ENCODE measurements around the gene RIN1. TPM values are rescaled to one million over a fixed set of nuclear protein-coding genes. Genes with fewer than 3 reads are reported as not detected.

RIN1 gene
- total and polyA plus RNA-seq, 5 experiments from 2014 or later, result 2.7 to 8.0 (median 6.5) TPM

DNA sequence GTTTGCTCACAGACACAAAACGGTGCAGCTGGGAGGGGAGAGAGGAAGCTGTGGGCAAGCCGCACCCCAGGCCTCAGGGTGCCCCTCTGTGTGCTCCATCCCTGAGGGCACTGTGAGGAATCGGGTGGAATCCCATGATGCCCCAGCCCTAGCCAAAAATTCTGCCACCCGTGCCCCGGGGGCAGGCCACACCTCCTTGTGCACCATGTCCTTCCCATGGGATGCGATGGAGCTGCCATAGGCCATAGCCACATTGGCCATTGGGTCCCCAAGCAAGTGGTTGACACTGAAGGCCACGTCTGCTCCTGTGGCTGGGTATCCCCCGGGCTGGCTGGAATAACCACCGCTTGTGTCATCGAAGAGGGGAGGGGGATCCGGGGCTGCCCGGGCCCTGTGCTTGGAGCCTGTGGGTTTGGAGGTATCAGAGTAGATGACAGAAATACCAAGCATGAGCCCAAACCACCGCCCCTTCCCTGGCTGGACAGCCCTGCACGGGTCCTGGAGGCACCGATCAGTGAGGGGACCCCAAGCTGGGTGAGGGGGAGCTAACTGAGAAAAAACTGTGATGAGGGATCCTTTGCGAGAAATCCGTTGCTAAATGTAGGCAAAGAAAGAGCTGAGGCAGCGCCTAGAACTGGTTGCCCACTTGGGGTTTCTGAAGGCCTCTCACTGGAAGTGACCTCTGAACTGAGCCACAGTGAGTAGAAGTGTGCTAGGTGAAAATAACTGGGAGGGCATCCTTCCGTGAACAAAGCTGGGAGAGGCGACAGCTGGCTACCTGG, 48.2 kb downstream of the RIN1 start:
- no peak for DNase-seq
- H3K9me3 Mint-ChIP-seq, result no peaks in the 10 kb centered on the region
- peaks cover 19 to 54% (median 46%) of the 10 kb centered on the region in 4 donors for H3K4me1 Mint-ChIP-seq
- POLR2A ChIA-PET, result interaction anchor here (0.5 to 11.2 kb wide), 12 partner anchors 9 to 401 kb away, joined by 3 to 102 read pairs (median 6); partner anchors contain the start of genes BRMS1, CD248 and RAB1B
- no peak for ATAC-seq
- peaks cover 2 to 14% (median 10%) of the 10 kb centered on the region in 5 donors for H3K27me3 Mint-ChIP-seq
- peak overlapping the region; percentile 84 to 96 (median 92) for H3K4me3 Mint-ChIP-seq
- H3K27ac Mint-ChIP-seq, result peak overlapping the region; percentile 68 to 95 (median 87)
- peaks cover 0 to 5% (median 0%) of the 10 kb centered on the region in 3 donors for H3K36me3 Mint-ChIP-seq

DNA sequence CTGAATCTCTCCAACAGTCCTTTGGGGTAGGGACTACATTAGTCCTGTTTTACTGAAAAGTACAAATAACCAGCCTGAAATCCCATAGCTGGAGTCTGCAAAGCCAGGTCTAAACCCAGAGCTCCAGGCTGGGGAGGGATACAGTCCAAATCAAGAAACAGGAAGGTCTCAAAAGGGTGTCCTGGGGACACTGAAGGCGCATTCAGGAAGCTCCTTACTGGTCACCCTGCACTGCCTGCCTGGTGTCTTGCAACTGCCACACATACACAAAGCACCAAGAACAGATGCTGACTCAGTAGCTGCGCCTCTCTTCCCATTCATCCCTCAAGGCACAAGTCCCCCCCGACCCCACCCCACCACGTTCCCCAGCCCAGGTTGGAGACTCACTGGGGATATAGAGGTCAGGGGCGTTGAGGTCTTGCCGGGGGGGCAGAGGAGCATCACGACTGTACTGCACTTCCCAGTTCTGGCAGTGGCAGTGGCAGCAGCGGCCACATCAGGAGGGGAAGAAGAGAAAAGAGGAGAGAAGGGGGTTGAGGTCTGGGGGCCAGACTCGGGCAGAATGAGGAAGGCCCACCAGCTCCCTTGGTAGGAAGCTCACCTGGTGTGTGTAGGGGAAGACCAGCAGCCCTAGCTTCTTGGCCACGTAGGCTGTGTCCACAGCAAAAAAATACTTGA, 48.9 kb downstream of the RIN1 start:
- no peak for DNase-seq
- Mint-ChIP-seq H3K9me3 (no peaks in the 10 kb centered on the region), H3K4me1 (peaks cover 16 to 56% (median 46%) of the 10 kb centered on the region in 4 donors), H3K27ac (peak overlapping the region in 6 of 10 donors; percentile 43 to 93 (median 68)), H3K27me3 (peaks cover 0 to 8% (median 3%) of the 10 kb centered on the region in 5 donors), H3K36me3 (peaks cover 0 to 5% (median 0%) of the 10 kb centered on the region in 3 donors), H3K4me3 (peak overlapping the region; percentile 56 to 93 (median 81))
- POLR2A ChIA-PET, result interaction anchor here (0.5 to 11.2 kb wide), 6 partner anchors 8 to 357 kb away, joined by 3 to 102 read pairs (median 4); partner anchors contain the start of genes CD248 and RAB1B
- no peak for ATAC-seq

DNA sequence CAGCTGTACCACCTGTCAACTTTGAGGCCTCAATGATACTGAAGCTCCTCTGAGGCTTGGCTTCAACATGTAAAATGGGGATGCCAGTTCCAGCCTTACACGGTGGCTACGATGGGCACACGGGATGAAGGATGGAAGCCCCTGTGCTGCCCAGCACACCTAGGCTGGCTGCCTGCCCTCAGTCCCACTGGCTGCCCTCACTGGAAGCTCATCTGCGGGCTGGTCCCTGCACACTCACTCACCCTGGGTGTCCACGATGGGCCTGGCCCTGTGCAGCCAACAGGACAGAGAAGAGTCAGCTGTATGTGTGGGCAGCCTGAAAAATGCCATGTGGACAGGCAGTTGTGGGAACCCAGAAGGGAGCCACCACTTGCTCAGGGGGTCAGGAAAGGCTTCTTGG, 49.5 kb downstream of the RIN1 start:
- H3K27ac Mint-ChIP-seq, result peak overlapping the region in 5 of 10 donors; percentile 2 to 88 (median 66)
- H3K4me3 Mint-ChIP-seq, result peak overlapping the region in 7 of 10 donors; percentile 12 to 91 (median 68)
- POLR2A ChIA-PET, result interaction anchor here (1.3 to 11.2 kb wide), 3 partner anchors 19 to 30 kb away, joined by 3 to 102 read pairs (median 4); partner anchors contain the start of genes CD248 and RAB1B
- no peak for ATAC-seq
- H3K9me3 Mint-ChIP-seq, result no peaks in the 10 kb centered on the region
- peaks cover 18 to 61% (median 51%) of the 10 kb centered on the region in 4 donors for H3K4me1 Mint-ChIP-seq
- peaks cover 0 to 5% (median 0%) of the 10 kb centered on the region in 3 donors for H3K36me3 Mint-ChIP-seq
- H3K27me3 Mint-ChIP-seq, result peaks cover 0 to 8% (median 0%) of the 10 kb centered on the region in 5 donors
- DNase-seq, result no peak

DNA sequence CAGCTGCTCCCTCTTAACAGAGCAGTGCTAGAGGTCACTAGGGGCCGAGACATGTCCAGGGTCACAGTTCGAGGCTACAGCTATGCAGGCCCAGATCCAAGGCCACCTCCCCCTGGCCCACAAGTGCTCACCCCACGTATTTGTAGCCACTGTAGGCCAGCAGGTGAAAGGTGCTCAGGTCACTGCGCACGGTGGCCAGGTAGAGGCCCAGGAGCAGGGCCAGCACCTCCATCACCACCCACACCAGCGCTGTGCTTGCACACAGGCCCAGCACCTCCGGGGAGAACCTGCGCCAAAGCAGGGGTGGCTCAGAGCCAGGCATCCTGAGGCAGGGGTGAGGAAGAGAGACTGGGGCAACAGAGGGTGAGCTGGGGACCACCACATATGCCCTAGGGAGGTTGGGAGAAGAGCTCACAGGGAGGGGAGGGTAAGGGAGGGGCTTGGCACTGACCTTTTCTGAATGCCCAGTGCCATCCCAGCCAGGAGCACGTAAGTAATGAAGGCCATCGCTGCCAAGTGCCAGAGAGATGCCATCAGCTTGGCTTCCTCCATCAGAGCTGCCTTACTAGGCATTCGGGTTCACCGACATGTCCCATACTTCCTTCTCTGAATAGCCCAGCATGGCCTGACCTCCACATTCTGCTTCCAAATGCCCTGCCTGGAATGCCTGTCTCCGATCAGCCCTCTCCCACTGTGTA, 50.8 kb downstream of the RIN1 start:
- H3K9me3 Mint-ChIP-seq, result no peaks in the 10 kb centered on the region
- peak overlapping the region in 1 of 10 donors; percentile 30 for H3K4me3 Mint-ChIP-seq
- H3K27me3 Mint-ChIP-seq, result peaks cover 0 to 6% (median 0%) of the 10 kb centered on the region in 5 donors
- ATAC-seq, result no peak
- peak overlapping the region in 4 of 10 donors; percentile 24 to 86 (median 56) for H3K27ac Mint-ChIP-seq
- DNase-seq, result no peak
- H3K36me3 Mint-ChIP-seq, result peaks cover 0 to 5% (median 0%) of the 10 kb centered on the region in 3 donors
- POLR2A ChIA-PET, result interaction anchor here (0.5 to 11.2 kb wide), 5 partner anchors 17 to 49 kb away, joined by 3 to 102 read pairs (median 4); partner anchors contain the start of gene RAB1B
- peaks cover 16 to 62% (median 52%) of the 10 kb centered on the region in 4 donors for H3K4me1 Mint-ChIP-seq

DNA sequence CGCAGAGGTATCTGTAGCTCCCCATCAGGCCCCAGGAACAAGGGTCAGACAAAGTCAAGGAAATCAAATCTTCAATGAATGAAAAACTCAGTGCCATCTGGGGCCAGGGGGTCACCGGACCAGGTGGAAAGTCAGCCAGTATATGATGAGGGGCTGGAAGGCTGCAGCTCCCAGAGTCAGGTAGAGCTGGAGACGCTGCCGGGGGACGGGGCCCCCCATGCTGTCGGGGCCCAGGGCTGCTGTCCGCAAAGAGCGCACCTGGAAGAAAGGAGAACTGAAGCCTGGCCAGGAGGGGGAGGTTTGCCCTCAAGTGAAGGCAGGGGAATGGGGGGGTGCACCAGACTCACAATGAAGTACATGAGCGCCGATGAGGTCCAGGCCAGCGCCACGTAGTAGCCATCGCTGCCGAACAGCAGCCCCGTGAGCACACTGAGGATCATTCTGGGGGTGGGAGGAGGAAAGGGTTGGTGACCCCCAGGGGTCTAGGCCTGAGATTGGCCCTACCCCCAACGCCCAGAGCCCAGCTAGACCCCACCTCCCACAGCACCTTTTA, 51.6 kb downstream of the RIN1 start:
- no peak for ATAC-seq
- Mint-ChIP-seq H3K4me3 (peak overlapping the region in 1 of 10 donors; percentile 24), H3K4me1 (peaks cover 10 to 56% (median 46%) of the 10 kb centered on the region in 4 donors), H3K27ac (peak overlapping the region in 2 of 10 donors; percentile 22 to 33), H3K9me3 (no peaks in the 10 kb centered on the region), H3K27me3 (peaks cover 0 to 6% (median 0%) of the 10 kb centered on the region in 5 donors), H3K36me3 (peaks cover 0 to 5% (median 0%) of the 10 kb centered on the region in 3 donors)
- POLR2A ChIA-PET, result interaction anchor here (0.5 to 11.2 kb wide), 5 partner anchors 17 to 60 kb away, joined by 3 to 102 read pairs (median 4); partner anchors contain the start of genes BRMS1 and RAB1B
- DNase-seq, result no peak

DNA sequence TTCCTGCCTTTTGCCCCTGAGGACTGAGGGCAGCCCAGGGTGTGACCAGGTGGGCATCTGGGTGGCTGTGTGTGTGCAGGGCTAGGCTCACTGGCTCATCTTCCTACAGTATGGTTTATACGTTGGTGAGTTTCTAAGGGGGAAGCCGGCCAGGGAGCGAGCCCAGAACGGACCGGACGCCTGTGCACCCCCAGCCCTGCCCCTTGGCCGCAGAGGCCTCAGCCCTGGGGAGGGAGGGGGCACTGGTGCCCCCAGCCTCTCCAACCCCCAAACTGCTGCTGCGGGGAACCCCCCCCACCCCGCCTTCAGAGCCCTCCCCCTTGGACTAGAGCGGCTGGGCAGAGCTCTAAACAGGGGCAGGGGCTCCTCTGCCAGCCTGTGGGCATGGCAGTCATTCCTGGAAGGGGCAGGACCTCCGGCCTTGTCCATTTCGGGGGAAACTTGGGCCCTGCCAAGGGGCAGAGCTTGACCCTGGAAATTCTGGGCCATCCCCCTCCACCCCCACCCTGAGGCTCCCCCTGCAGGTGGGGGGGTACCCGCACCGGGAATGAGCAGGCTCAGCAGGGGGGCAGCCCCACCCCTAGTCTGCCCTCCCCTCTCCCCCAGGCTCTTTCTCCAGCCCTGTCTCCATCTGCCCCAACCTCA, 52.7 kb downstream of the RIN1 start:
- ATAC-seq, result no peak
- POLR2A ChIA-PET, result interaction anchor here (0.5 to 11.2 kb wide), 7 partner anchors 16 to 64 kb away, joined by 3 to 102 read pairs (median 4); partner anchors contain the start of genes B4GAT1, BRMS1, CD248 and RAB1B
- DNase-seq, result no peak
- no peaks in the 10 kb centered on the region for H3K9me3 Mint-ChIP-seq
- H3K27ac Mint-ChIP-seq, result peak overlapping the region in 6 of 10 donors; percentile 20 to 97 (median 92)
- peaks cover 0 to 5% (median 0%) of the 10 kb centered on the region in 3 donors for H3K36me3 Mint-ChIP-seq
- H3K4me3 Mint-ChIP-seq, result peak overlapping the region in 2 of 10 donors; percentile 35 to 74
- H3K27me3 Mint-ChIP-seq, result peaks cover 0 to 3% (median 0%) of the 10 kb centered on the region in 5 donors
- peaks cover 9 to 58% (median 48%) of the 10 kb centered on the region in 4 donors for H3K4me1 Mint-ChIP-seq

DNA sequence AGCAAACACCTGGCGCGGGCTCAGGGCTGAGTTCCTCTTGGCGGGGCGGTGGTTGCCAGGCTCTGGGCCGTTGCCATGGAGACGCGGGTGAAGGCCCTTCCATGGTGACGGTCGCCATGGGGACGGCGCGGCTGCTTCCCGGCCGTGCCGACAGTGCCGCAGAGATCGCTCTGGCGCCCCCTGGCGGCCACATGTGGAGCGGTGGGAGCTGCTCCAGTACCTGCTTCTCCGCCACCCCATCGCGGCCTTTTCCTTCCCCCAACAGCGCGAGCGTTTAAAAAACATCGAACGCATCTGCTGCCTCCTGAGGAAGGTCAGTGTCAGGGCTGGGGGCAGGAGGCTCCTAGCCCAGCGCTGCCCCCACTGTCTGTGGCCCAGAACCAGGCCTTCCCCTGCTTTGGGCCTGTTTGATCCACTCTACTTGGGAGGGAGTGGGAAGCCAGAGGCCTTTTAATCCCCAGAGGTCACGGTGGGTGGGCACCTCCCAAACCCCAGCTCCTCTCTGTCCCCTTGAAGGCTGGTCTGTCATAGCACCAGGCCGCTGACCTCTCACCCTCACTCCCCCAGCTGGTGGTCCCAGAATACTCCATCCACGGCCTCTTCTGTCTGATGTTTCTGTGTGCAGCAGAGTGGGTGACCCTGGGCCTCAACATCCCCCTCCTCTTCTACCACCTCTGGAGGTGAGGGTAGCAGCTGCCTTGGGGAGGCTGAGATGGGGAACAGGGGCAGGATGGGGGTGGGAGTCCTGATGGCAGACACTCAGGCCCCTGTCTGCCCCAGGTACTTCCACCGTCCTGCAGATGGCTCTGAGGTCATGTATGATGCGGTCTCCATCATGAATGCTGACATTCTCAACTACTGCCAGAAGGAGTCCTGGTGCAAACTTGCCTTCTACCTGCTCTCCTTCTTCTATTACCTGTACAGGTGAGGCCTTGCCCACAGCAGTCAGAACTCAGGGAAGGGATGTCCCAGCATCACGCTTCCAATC, 53.5 kb downstream of the RIN1 start:
- peak; percentile 74 to 84 for ATAC-seq
- peak; percentile 97 to 100 (median 100) for DNase-seq
- peak overlapping the region in 9 of 10 donors; percentile 15 to 78 (median 56) for H3K4me3 Mint-ChIP-seq
- H3K36me3 Mint-ChIP-seq, result peaks cover 0 to 5% (median 0%) of the 10 kb centered on the region in 3 donors
- peaks cover 0 to 3% (median 0%) of the 10 kb centered on the region in 5 donors for H3K27me3 Mint-ChIP-seq
- POLR2A ChIA-PET, result interaction anchor here (0.6 to 11.2 kb wide), 7 partner anchors 9 to 193 kb away, joined by 3 to 102 read pairs (median 3); partner anchors contain the start of genes RAB1B and TMEM151A
- peak overlapping the region; percentile 35 to 97 (median 87) for H3K27ac Mint-ChIP-seq
- no peaks in the 10 kb centered on the region for H3K9me3 Mint-ChIP-seq
- H3K4me1 Mint-ChIP-seq, result peaks cover 7 to 52% (median 43%) of the 10 kb centered on the region in 4 donors

Other genes starting within 250 kb of the RIN1 start
- 10 to 100 TPM; 35.7 to 38.4 TPM for gene KLC2, start 78.7 kb downstream of the RIN1 start, total RNA-seq
- gene KLC2, start 78.7 kb downstream of the RIN1 start, polyA plus RNA-seq, result 1 to 10 TPM; 3.7 to 8.1 (median 6.1) TPM
- gene RAB1B, start 67.8 kb downstream of the RIN1 start, total RNA-seq, result 10 to 100 TPM; 68.4 to 69.2 TPM
- 10 to 100 TPM; 13.1 to 16.1 (median 14.0) TPM for gene RAB1B, start 67.8 kb downstream of the RIN1 start, polyA plus RNA-seq
- 1 to 10 TPM; 1.1 to 2.8 TPM for gene CNIH2, start 58.3 kb downstream of the RIN1 start, total RNA-seq
- gene CNIH2, start 58.3 kb downstream of the RIN1 start, polyA plus RNA-seq, result not detected
- gene YIF1A, start 47.3 kb downstream of the RIN1 start, total RNA-seq, result 10 to 100 TPM; 26.9 to 36.8 TPM
- gene YIF1A, start 47.3 kb downstream of the RIN1 start, polyA plus RNA-seq, result 10 to 100 TPM; 49.1 to 59.9 (median 53.9) TPM
- under 1 TPM in 1 of 2 experiments, not detected in 1; 0.13 TPM for gene TMEM151A, start 44.5 kb downstream of the RIN1 start, total RNA-seq
- not detected for gene TMEM151A, start 44.5 kb downstream of the RIN1 start, polyA plus RNA-seq
- 10 to 100 TPM; 37.0 to 41.3 TPM for gene CD248, start 19.4 kb downstream of the RIN1 start, total RNA-seq
- 100 to 1,000 TPM in 2 of 3 donors, 10 to 100 TPM in 1; 43.8 to 128 (median 114) TPM for gene CD248, start 19.4 kb downstream of the RIN1 start, polyA plus RNA-seq
- gene BRMS1, start 8.7 kb upstream of the RIN1 start, total RNA-seq, result 10 to 100 TPM; 47.6 to 48.8 TPM
- 10 to 100 TPM; 61.7 to 65.8 (median 63.6) TPM for gene BRMS1, start 8.7 kb upstream of the RIN1 start, polyA plus RNA-seq
- 1 to 10 TPM; 7.2 to 7.5 TPM for gene B4GAT1, start 11.2 kb upstream of the RIN1 start, total RNA-seq
- 10 to 100 TPM in 1 of 3 donors, 1 to 10 TPM in 2; 7.1 to 12.1 (median 8.5) TPM for gene B4GAT1, start 11.2 kb upstream of the RIN1 start, polyA plus RNA-seq
- gene SLC29A2, start 35.3 kb upstream of the RIN1 start, total RNA-seq, result 10 to 100 TPM; 12.9 to 13.9 TPM
- 1 to 10 TPM; 1.4 to 3.9 (median 2.3) TPM for gene SLC29A2, start 35.3 kb upstream of the RIN1 start, polyA plus RNA-seq
- gene NPAS4, start 84.6 kb upstream of the RIN1 start, total RNA-seq, result not detected
- not detected for gene NPAS4, start 84.6 kb upstream of the RIN1 start, polyA plus RNA-seq
- 10 to 100 TPM; 24.8 to 24.9 TPM for gene MRPL11, start 102.4 kb upstream of the RIN1 start, total RNA-seq
- gene MRPL11, start 102.4 kb upstream of the RIN1 start, polyA plus RNA-seq, result 10 to 100 TPM; 86.9 to 98.2 (median 87.9) TPM
- gene PELI3, start 130.5 kb upstream of the RIN1 start, total RNA-seq, result 10 to 100 TPM; 15.0 to 16.3 TPM
- gene PELI3, start 130.5 kb upstream of the RIN1 start, polyA plus RNA-seq, result 1 to 10 TPM; 2.7 to 4.1 (median 3.4) TPM
- gene DPP3, start 144.0 kb upstream of the RIN1 start, total RNA-seq, result 10 to 100 TPM; 20.0 to 23.7 TPM
- 10 to 100 TPM; 20.0 to 25.4 (median 20.5) TPM for gene DPP3, start 144.0 kb upstream of the RIN1 start, polyA plus RNA-seq
- gene BBS1, start 174.2 kb upstream of the RIN1 start, total RNA-seq, result 10 to 100 TPM; 31.7 to 32.8 TPM
- 10 to 100 TPM in 2 of 3 donors, 1 to 10 TPM in 1; 9.4 to 11.9 (median 11.2) TPM for gene BBS1, start 174.2 kb upstream of the RIN1 start, polyA plus RNA-seq
- 10 to 100 TPM; 26.3 to 29.3 TPM for gene ZDHHC24, start 209.6 kb upstream of the RIN1 start, total RNA-seq
- 10 to 100 TPM in 2 of 3 donors, 1 to 10 TPM in 1; 9.6 to 14.1 (median 10.5) TPM for gene ZDHHC24, start 209.6 kb upstream of the RIN1 start, polyA plus RNA-seq
- gene ACTN3, start 210.5 kb upstream of the RIN1 start, total RNA-seq, result under 1 TPM in 1 of 2 experiments, not detected in 1; 0.27 TPM
- under 1 TPM in 1 of 3 donors, not detected in 2; 0.08 TPM for gene ACTN3, start 210.5 kb upstream of the RIN1 start, polyA plus RNA-seq
- gene CTSF, start 232.2 kb upstream of the RIN1 start, total RNA-seq, result 10 to 100 TPM; 53.9 to 58.4 TPM
- 10 to 100 TPM; 25.1 to 40.9 (median 25.4) TPM for gene CTSF, start 232.2 kb upstream of the RIN1 start, polyA plus RNA-seq